ENCODE data around the gene CEP350.

The CEP350 gene

DNA sequence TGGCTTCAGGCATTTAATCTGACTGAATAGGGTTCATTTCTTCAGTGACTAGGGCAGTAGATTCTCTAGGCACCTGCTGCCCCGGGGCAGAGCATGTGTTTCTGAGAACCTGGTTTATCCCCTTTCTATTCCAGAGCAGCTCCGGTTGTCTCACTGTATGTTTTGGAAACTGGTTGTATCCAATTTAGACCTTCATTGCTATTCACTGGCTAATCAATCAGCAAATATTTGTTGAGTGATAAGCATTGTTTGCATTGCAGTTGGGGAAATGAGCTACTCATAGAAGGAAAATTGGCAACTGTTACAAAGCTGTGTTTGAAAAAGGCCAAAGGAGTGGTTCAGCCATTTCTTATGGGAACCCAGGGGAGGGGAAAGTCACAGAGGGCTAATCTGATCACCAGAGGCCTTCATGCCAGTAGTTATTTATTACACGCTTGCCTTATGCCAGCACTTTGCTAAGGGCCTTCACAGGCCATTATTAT is 203.0 kb downstream of the CEP350 start:
- DNase-seq: no peak

DNA sequence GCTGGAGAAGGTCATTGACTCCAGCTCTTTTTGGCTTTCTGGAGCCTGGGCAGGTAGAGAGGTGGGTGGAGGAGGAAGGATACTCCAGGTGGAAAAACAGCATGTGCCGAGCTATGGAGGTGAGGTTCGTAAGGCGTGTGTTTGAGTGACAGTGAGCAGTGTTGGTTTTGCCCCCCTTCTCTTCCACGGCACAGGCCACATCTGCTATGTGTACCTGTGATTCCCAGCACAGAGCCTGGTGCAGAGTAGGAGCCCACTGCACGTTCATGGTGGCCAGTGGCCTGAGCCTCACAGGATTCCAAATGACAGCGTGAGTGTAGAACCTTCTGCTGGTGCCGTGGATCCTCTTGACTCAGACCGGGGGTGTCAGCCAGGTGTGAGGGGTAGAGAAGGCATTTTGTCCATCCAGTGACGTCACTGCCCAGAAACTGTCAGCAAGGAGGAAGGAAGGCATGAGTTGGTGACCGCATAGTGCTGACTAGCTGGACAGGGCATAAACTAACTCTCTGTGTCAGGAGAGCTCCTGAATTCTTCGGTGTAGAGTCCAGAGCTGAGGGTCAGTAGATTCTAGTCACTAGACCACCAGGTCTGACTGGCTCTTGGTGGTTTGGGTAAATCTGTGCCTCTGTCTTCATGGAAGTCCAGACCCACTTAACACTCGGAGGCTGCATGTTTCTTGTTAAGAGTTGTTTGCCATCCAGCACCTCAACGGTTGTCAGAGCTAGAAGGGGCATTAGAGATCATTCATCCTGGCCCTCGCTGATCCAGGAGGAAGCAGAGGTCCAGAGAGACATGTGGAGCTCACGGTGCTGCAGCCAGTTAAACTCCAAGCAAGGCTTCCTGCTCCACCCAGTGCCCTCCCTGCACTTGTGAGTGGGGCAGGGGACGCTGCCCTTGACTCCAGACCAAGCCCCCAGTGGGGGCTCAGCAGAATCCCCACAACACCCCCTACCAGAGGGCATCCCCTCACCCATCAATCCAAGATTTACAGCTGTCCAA is 203.8 kb downstream of the CEP350 start:
- DNase-seq: peak in 1 of 2 donors; percentile 21

DNA sequence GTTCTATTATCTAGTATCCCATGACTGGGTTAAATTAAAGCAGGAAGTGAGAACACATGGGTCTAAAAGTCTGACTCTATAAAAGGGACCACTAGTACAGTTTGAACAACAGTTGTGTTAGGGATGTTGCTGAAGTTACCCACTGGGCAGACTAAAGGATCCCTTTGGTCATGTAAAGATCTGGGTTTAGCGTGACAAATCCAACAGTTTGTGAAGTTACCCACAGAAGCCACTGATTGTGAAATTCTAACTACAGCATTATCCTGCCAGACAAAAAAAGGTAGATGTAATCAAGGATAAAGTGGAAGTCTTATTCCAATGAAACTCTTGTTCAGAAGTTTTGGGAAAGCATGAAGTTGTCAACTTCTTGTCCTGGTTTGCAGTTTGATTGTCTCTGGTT is 205.7 kb downstream of the CEP350 start:
- DNase-seq: peak in 1 of 2 donors; percentile 17

DNA sequence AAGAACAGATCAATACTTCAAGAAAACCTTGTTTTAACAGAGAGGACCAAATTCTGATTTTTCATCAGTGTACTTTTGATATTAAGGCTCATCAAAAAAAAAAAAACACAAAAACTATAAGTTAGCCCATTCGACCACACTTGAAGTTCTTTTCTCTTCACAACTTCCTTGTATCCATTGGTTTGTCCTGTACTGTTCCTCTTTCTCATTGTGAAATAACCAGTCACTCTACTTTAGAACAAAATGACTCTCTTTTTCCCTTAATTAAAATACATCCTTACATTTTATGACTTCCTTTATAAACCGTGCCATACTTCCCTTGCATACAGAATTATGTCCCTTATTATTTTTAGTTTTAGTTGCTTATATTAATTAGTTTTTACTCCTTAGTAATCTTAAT is 208.4 kb downstream of the CEP350 start:
- DNase-seq: peak; percentile 55 to 63

Data from inflammatory macrophage treated with lipopolysaccharide for 1 hour (primary cell).